HG02763 (cell line): ENCODE measurements around the gene THRSP.
"Not testable (repeated sequence)": the region's sequence is repeated elsewhere in the genome, so short reads cannot be mapped to it uniquely, and the experiment has no call there.

Experiments used
- ATAC-seq: cut with Tn5 transposase; IDR thresholded peaks from one replicate; pipeline ENCODE4 v1.9.1; 2021; ENCODE audit warnings: mild to moderate bottlenecking, moderate library complexity; ENCODE audit not compliant: unreplicated experiment

Gene THRSP

DNA sequence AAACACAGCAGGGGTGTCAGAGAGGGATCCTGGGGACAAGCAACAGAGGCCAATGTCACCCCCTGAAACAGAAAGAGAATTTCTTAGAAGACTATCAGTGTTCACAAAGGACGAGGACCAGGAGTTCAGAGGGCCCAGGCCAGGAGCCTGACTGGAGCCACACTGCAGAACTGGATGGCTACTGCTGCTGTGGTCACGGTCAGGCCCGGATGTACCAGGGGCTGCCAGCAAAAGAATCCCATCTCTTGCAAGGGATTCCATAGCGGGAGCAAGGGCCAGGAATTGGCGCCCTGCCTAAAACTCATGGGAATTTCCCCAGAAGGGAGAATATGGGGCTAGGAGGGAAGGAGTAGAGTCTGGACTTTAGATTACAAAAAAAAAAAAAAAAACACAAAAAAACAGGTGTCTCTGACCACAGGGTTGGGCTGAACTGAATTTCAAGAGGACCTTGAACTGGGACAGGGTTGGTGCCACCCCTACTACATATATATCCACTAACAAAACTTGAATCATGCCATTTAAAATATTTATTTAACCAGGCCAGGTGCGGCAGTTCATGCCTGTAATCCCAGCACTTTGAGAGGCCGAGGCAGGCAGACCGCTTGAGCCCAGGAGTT lies 24.9 kb upstream of the THRSP start:
- no peak for ATAC-seq

GRCh38 chr11:78039391-78039918 lies 24.2 kb upstream of the THRSP start:
- ATAC-seq = no peak

DNA sequence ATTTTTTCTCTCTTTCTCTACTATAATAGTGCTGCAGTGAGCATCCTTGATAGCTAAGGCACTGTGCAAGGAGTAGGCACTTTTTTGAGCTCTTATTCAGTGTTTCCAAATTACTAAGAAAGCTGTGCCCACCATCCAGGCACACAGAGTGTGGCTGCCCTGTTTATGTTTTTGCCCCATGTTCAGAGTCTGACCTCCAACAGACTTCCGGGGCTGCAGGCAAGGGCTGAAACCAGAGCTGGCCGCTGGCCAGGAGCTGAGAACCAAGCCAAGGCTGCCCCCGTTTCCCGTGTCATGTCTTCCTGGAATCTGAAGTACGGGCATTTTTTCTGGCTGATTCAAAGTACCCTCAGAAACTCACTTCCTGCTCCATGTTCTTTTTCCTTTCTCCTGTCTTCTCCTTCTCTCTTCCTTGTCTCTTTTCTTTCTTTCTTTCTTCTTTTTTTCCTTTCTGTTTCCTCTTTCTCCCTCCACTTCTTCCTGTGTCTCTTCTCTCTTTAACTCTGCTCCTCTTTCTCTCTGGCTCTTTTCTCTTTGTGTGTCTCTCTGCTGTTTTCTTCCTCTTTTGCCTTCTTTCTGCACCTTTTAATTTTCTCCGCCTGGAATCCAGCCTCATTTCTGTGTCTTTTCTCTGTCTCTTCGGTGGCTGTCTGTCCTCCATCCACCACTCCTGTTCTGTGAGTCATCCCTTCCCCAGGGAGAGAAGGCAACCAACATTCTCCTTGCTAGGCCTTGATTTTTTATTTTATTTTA lies 23.6 kb upstream of the THRSP start:
- ATAC-seq = peak; percentile 76

GRCh38 chr11:78040691-78041379 lies 22.8 kb upstream of the THRSP start:
- ATAC-seq = no peak

DNA sequence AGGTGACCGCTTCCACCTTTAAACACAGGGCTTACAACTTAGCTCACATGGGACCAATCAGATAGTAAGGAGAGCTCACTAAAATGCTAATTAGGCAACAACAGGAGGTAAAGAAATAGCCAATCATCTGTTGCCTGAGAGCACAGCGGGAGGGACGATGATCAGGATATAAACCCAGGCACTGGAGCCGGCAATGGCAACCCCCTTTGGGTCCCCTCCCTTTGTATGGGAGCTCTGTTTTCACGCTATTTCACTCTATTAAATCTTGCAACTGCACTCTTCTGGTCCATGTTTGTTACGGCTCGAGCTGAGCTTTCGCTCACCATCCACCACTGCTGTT lies 22.3 kb upstream of the THRSP start:
- not testable (repeated sequence) for ATAC-seq

DNA sequence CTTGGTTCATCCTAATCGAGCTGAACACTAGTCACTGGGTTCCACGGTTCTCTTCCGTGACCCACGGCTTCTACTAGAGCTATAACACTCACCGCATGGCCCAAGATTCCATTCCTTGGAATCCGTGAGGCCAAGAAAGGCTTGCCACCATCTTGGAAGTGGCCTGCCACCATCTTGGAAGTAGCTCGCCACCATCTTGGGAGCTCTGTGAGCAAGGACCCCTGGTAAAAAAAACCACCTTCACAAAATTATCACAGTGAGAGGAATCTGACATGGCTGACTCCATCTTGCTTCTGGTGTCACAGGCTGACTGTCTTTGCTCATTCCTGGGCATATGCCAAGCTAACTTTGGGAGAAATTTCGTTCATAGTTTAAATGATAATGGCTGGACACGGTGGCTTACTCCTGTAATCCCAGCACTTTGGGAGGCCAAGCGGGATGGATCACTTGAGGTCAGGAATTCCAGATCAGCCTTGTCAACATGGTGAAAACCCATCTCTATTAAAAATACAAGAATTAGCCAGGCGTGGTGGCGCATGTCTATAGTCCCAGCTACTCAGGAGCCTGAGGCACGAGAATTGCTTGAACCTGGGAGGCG lies 21.7 kb upstream of the THRSP start:
- ATAC-seq = no peak

GRCh38 chr11:78044706-78045105 lies 19.0 kb upstream of the THRSP start:
- ATAC-seq = no peak

GRCh38 chr11:78045851-78046485 lies 17.7 kb upstream of the THRSP start:
- ATAC-seq = no peak

GRCh38 chr11:78046486-78046854 lies 17.2 kb upstream of the THRSP start:
- ATAC-seq = no peak

GRCh38 chr11:78048561-78048960 lies 15.1 kb upstream of the THRSP start:
- ATAC-seq = no peak

DNA sequence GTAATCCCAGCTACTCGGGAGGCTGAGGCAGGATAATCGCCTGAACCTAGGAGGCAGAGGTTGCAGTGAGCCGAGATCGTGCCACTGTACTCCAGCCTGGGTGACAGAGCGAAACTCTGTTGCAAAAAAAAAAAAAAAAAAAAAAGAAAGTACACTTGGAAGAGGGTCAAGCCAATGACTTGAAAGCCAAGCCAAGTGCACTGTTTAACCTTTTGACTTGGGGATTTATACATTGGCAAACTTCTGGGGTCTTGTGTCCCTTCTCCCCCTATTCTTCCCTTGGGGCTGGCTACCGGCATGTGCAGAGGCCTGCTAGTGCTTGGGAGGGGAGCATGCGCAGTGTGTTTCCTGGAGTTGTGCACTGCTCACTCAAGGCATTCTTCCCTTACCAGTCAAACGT lies 14.3 kb upstream of the THRSP start:
- no peak for ATAC-seq

DNA sequence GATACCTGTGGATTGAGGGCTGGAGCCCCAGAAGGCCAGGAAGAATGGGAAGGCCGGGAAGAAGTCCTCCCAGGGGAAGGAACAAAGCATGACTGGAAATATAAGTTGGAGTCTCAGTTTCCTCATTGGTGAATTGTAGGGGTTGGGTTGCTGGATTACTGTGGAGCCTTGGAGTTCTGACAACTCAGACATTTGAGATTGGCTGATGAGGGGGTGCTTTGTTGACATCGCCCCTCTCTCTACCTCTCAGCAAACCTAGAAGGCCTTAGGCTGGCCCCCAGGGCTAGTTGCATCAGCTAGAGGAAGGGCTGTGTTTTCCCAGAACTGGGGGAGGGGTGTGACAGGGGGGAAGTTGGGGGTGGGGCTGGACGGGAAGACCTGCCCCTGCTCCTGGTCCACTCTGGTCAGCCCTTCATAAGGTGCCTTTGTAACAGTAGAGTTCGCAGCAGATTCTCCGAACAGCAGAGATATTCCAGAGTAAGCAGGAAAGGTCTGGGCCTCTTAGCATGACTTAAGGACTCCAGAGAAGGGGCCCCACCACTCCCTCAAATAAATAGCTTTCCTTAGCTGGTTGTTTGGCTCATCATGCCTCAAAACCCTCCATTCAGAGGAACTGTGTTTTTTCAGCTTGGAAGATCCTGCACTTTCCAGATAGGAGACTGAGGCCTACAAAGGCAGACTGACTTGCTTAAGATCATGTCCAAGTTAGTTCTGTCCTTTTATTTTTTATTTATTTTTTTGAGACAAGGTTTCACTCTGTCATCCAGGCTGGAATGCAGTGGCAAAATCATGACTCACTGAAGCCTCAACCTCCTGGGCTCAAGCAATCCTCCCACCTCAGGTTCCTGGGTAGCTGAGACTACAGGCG lies 12.5 kb upstream of the THRSP start:
- ATAC-seq = no peak

DNA sequence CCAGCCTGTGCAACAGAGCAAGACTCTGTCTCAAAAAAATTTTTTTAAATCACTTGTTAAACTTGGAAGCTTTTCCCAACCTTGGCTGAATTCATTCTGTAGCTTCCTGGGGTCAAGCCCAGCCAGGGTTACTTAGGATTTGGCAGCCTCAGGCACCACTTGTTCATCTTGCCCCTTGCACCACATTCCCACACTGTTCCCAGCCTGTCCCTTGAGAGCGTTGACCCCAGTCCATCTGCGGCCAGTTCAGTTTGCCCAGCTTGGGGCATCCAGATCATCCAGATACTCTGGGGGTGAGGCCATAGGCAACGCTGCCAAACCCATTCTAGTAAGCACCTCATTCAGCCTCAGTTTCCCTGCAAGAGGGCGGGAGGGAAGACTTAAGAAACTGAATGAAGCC lies 8.7 kb upstream of the THRSP start:
- ATAC-seq = no peak

DNA sequence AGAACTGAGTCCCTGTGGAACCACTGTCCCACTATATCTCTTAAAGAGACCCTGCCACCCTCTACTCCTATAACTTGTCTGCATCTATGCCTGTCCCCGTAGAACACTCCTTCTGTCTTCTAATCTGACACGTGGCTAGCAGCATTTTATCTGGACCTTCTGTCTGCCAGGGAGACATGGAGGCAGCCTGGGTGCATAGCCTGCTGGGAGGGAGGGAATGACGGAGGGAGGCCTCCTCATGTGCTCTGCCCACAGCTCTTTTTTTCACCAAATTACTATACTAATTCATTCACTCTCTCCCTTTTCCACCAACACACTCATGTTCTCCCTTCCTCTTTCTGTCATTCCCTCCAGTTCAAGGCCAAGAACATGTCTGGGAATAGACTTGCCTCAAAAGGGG lies 7.6 kb upstream of the THRSP start:
- no peak for ATAC-seq

- no peak for ATAC-seq
Measured at GRCh38 chr11:78057462-78058055, 6.1 kb upstream of the THRSP start.

DNA sequence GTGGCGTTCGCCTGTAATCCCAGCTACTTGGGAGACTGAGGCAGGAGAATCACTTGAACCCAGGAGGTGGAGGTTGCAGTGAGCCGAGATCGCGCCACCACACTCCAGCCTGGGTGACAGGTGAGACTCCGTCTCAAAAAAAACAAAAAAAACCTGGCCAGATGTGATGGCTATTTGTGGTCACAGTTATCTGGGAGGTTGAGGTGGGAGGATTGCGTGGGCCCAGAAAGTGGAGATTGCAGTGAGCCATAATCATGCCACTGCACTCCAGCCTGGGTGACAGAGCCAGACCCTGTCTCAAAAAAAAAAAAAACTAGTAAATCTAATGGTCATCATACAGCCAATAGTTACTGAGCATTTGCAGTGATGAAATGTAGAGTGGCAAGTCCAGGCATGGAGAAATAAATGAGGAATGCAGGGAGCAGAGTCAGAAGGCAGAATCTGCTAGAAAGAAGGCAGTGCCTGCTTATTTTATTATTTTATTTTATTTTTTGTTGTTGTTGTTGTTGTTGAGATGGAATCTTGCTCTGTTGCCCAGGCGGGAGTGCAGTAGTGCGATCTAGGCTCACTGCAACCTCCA lies 3.8 kb upstream of the THRSP start:
- not testable (repeated sequence) for ATAC-seq

- no peak for ATAC-seq
Measured at GRCh38 chr11:78060533-78060932, 3.1 kb upstream of the THRSP start.

GRCh38 chr11:78061088-78061920 lies 2.4 kb upstream of the THRSP start:
- ATAC-seq = no peak

DNA sequence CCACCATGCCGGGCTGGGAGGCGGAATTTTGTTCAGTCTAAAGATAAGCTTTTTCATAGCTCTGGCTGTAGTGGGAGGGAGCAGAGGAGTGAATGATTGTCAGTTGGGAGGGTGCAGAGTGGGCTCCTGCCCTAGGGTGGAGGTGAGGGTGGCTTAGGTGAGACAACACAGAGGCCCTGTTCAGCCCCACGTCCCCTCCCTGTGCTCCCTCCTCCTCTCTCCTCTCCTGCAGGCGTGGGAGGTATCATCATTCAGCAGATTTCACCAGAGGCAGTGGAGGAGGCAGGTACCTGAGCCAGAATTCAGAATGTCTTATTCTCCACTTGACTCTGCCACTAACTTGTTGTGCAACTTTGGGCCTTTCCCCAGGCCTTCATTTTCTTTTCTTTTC lies 1.7 kb upstream of the THRSP start:
- no peak for ATAC-seq
